ENCODE measurements around the gene OSBPL6. TPM values are rescaled to one million over a fixed set of nuclear protein-coding genes. Genes with fewer than 3 reads are reported as not detected.

OSBPL6 gene
- total RNA-seq, 2 donors from 2014 or later = 5.5 to 6.1 TPM

Other genes with a start within 250 kb of the OSBPL6 start
- not detected for gene PDE11A, start 121.7 kb upstream of the OSBPL6 start, total RNA-seq
- 10 to 100 TPM; 10.5 to 10.8 TPM for gene RBM45, start 82.1 kb upstream of the OSBPL6 start, total RNA-seq

Measured in activated T-cell treated with anti-CD3 and anti-CD28 coated beads, Interleukin-2, amount 50 U/mL, for 72 hours (primary cell).